ENCODE measurements around the gene ATP4A.

Gene ATP4A

GRCh38 chr19:35585848-35586247, 22.4 kb upstream of the ATP4A start, which contains the start of gene PMIS2:
PMIS2 (plus strand) TSS chr19:35586173; CDS start chr19:35586260, 87 bp downstream.
- POLR2A ChIA-PET (ENCODE audit: low non-redundant PET), result no interaction called here
- H3K27ac ChIP-seq, result no peak within 1 kb of the TSS
- peak; percentile 38 for DNase-seq (ENCODE audit: low spot score)
- no peak for TF ChIP-seq CTCF (conservative IDR thresholded peaks at IDR 0.05; ENCODE audit: low read depth)
- CTCF ChIA-PET, result no interaction called here

GRCh38 chr19:35582760-35583159, 19.3 kb upstream of the ATP4A start:
- no peak for DNase-seq (ENCODE audit: low spot score)
- TF ChIP-seq CTCF (conservative IDR thresholded peaks at IDR 0.05; ENCODE audit: low read depth), result no peak
- ChIA-PET CTCF (interaction anchor here (0.7 kb wide), 1 partner anchor 11 kb away, joined by 7 read pairs; no protein-coding TSS in a partner anchor), POLR2A (ENCODE audit: low non-redundant PET) (no interaction called here)
- no peak overlapping the region for H3K27ac ChIP-seq

GRCh38 chr19:35578707-35579106, 15.2 kb upstream of the ATP4A start:
- no peak overlapping the region for H3K27ac ChIP-seq
- no peak for TF ChIP-seq CTCF (conservative IDR thresholded peaks at IDR 0.05; ENCODE audit: low read depth)
- POLR2A ChIA-PET (ENCODE audit: low non-redundant PET), result no interaction called here
- no peak for DNase-seq (ENCODE audit: low spot score)
- CTCF ChIA-PET, result interaction anchor here (0.7 kb wide), 1 partner anchor 266 kb away, joined by 3 read pairs; no protein-coding TSS in a partner anchor

- no peak overlapping the region for H3K27ac ChIP-seq
- ChIA-PET CTCF (interaction anchor here (0.7 kb wide), 1 partner anchor 265 kb away, joined by 3 read pairs; no protein-coding TSS in a partner anchor), POLR2A (ENCODE audit: low non-redundant PET) (no interaction called here)
- DNase-seq (ENCODE audit: low spot score), result no peak
- no peak for TF ChIP-seq CTCF (conservative IDR thresholded peaks at IDR 0.05; ENCODE audit: low read depth)
Observed at GRCh38 chr19:35577918-35578317, 14.5 kb upstream of the ATP4A start.

GRCh38 chr19:35571406-35571965, 8.0 kb upstream of the ATP4A start:
- TF ChIP-seq CTCF (conservative IDR thresholded peaks at IDR 0.05; ENCODE audit: low read depth), result no peak
- no peak for DNase-seq (ENCODE audit: low spot score)
- ChIA-PET CTCF (interaction anchor here (0.5 kb wide), 1 partner anchor 11 kb away, joined by 7 read pairs; no protein-coding TSS in a partner anchor), POLR2A (ENCODE audit: low non-redundant PET) (no interaction called here)
- H3K27ac ChIP-seq, result no peak overlapping the region

GRCh38 chr19:35569281-35569781, 5.9 kb upstream of the ATP4A start:
- DNase-seq (ENCODE audit: low spot score), result no peak
- no peak overlapping the region for H3K27ac ChIP-seq
- TF ChIP-seq CTCF (conservative IDR thresholded peaks at IDR 0.05; ENCODE audit: low read depth), result no peak
- POLR2A ChIA-PET (ENCODE audit: low non-redundant PET), result no interaction called here
- CTCF ChIA-PET, result interaction anchor here (0.8 kb wide), 1 partner anchor 41 kb away, joined by 4 read pairs; no protein-coding TSS in a partner anchor
